Liver (tissue), 9 donors: ENCODE results near the gene TTC3. TPM values are rescaled to one million over a fixed set of nuclear protein-coding genes. Genes with fewer than 3 reads are reported as not detected.
"Not testable (repeated sequence)": the region's sequence is repeated elsewhere in the genome, so short reads cannot be mapped to it uniquely, and the experiment has no call there.

Source experiments
- DNase-seq: peaks from one replicate; pipeline ENCODE4 v3.0.0-alpha.2; 2017; ENCODE audit warnings: low spot score
- H3K27ac ChIP-seq, 2 donors: one replicate each; pipeline ENCODE4 v1.7.0; 2013; ENCODE audit warnings: inconsistent platforms in 2 of 2, low read length in 2 of 2, control low read depth in 1 of 2, low read depth in 1 of 2, mild to moderate bottlenecking in 1 of 2
- H3K27me3 ChIP-seq, 4 donors: one replicate each; pipeline versions ENCODE4 v1.6.1 to v1.7.0; 2013; ENCODE audit warnings: low read length in 3 of 4, inconsistent platforms in 1 of 4, mild to moderate bottlenecking in 1 of 4, moderate library complexity in 1 of 4; ENCODE audit not compliant: control insufficient read depth in 4 of 4, insufficient read depth in 4 of 4
- H3K36me3 ChIP-seq, 4 donors: one replicate each; pipeline versions ENCODE4 v1.6.1 to v1.7.0; 2013; ENCODE audit warnings: low read length in 3 of 4, mild to moderate bottlenecking in 3 of 4, low read depth in 1 of 4, moderate library complexity in 1 of 4; ENCODE audit not compliant: control insufficient read depth in 4 of 4, insufficient read depth in 3 of 4
- H3K4me1 ChIP-seq, 4 donors: one replicate each; pipeline versions ENCODE4 v1.6.1 to v1.7.0; 2013; ENCODE audit warnings: low read length in 3 of 4, mild to moderate bottlenecking in 3 of 4, moderate library complexity in 1 of 4; ENCODE audit not compliant: control insufficient read depth in 4 of 4, insufficient read depth in 4 of 4
- H3K4me3 ChIP-seq, 3 donors: one replicate each; pipeline versions ENCODE4 v1.6.1 to v1.7.0; 2013; ENCODE audit warnings: low read length in 3 of 3, control low read depth in 1 of 3, low read depth in 1 of 3, mild to moderate bottlenecking in 1 of 3
- H3K9ac ChIP-seq, 2 donors: one replicate each; pipeline ENCODE4 v1.7.0; 2013; ENCODE audit warnings: low read length in 2 of 2, mild to moderate bottlenecking in 2 of 2, moderate library complexity in 2 of 2, control low read depth in 1 of 2, low read depth in 1 of 2
- H3K9me3 ChIP-seq, 4 donors: one replicate each; pipeline versions ENCODE4 v1.6.1 to v1.7.0; 2013; ENCODE audit warnings: low read length in 3 of 4; ENCODE audit not compliant: control insufficient read depth in 4 of 4
- EGR1 ChIP-seq, 2 donors: IDR thresholded peaks; 2 replicates each; pipeline ENCODE4 v1.6.1; 2016 to 2018; ENCODE audit warnings: antibody characterized with exemption in 2 of 2, low read depth in 2 of 2
- FOXA2 ChIP-seq: IDR thresholded peaks from 2 replicates; pipeline ENCODE4 v1.6.1; 2016; ENCODE audit warnings: antibody characterized with exemption
- GABPA ChIP-seq, 2 donors: IDR thresholded peaks in 1 of 2; conservative IDR thresholded peaks in 1 of 2; 2 replicates each; pipeline ENCODE4 v1.6.1; 2016; ENCODE audit warnings: antibody characterized with exemption in 2 of 2, mild to moderate bottlenecking in 1 of 2, moderate library complexity in 1 of 2
- HNF4A ChIP-seq, 2 donors: conservative IDR thresholded peaks; 2 replicates each; pipeline ENCODE4 v1.6.1; 2016; ENCODE audit warnings: antibody characterized with exemption in 2 of 2, mild to moderate bottlenecking in 2 of 2
- HNF4G ChIP-seq: IDR thresholded peaks from 2 replicates; pipeline ENCODE4 v1.6.1; 2016; ENCODE audit warnings: antibody characterized with exemption
- JUND ChIP-seq, 2 donors: IDR thresholded peaks; 2 replicates each; pipeline ENCODE4 v1.6.1; 2016; ENCODE audit warnings: antibody characterized with exemption in 2 of 2
- RAD21 ChIP-seq, 2 donors: IDR thresholded peaks; 2 replicates each; pipeline ENCODE4 v1.6.1; 2016; ENCODE audit warnings: antibody characterized with exemption in 2 of 2, mild to moderate bottlenecking in 2 of 2
- RXRA ChIP-seq, 2 donors: IDR thresholded peaks; 2 replicates each; pipeline ENCODE4 v1.6.1; 2017 to 2018; ENCODE audit warnings: antibody characterized with exemption in 2 of 2, mild to moderate bottlenecking in 1 of 2
- SP1 ChIP-seq: IDR thresholded peaks from 2 replicates; pipeline ENCODE4 v1.6.1; 2018; ENCODE audit warnings: antibody characterized with exemption, mild to moderate bottlenecking
- TAF1 ChIP-seq: conservative IDR thresholded peaks from 2 replicates; pipeline ENCODE4 v1.6.1; 2016; ENCODE audit warnings: antibody characterized with exemption, mild to moderate bottlenecking
- WGBS: extraction: QIAGEN DNeasy Blood & Tissue Kit; methylation state at CpG from one replicate; pipeline ENCODE4 v1.1.7; 2013; 5-methylcytosine and 5-hydroxymethylcytosine counted together
- polyA plus RNA-seq, 2 donors: library from polyadenylated mRNA; stranded (reverse) in 1 of 2; unstranded in 1 of 2; fragments of 200-250 nt in 1 of 2; fragments of >200 nt in 1 of 2; fragmentation: Nextera tagmentation in 1 of 2; extraction: Ambion mirVana in 1 of 2; gene quantifications; one replicate each; pipeline versions ENCODE4 v1.2.1 to v1.2.3, GENCODE V29; 2013 to 2015
- total RNA-seq, 2 donors: library from RNA; depleted of rRNA; stranded (reverse); fragments of >200 nt; gene quantifications; one replicate each; pipeline ENCODE4 v1.2.3, GENCODE V29; 2014
- TF ChIP-seq, protein P1 (sequence below): IDR thresholded peaks from 2 replicates; pipeline ENCODE4 v1.6.1; 2016; ENCODE audit warnings: antibody characterized with exemption
- TF ChIP-seq, protein P2 (sequence below): IDR thresholded peaks from 2 replicates; pipeline ENCODE4 v1.6.1; 2016; ENCODE audit warnings: antibody characterized with exemption
- TF ChIP-seq, protein P3 (sequence below): IDR thresholded peaks from 2 replicates; pipeline ENCODE4 v1.6.1; 2016; ENCODE audit warnings: antibody characterized with exemption, mild to moderate bottlenecking
- TF ChIP-seq, protein P4 (sequence below): fragments of 150-350 bp; IDR thresholded peaks from 2 replicates; pipeline ENCODE4 v1.5.1; 2017; ENCODE audit warnings: improper control_type of control experiment, low read depth, low read length; ENCODE audit not compliant: missing input control
- donor health status: healthy.
- donor health status: healthy.
- donor health status: healthy.
- donor health status: healthy.
- donor health status: healthy.

The TTC3 gene
- total and polyA plus RNA-seq, 4 donors: 27.2 to 96.1 (median 57.2) TPM

DNA sequence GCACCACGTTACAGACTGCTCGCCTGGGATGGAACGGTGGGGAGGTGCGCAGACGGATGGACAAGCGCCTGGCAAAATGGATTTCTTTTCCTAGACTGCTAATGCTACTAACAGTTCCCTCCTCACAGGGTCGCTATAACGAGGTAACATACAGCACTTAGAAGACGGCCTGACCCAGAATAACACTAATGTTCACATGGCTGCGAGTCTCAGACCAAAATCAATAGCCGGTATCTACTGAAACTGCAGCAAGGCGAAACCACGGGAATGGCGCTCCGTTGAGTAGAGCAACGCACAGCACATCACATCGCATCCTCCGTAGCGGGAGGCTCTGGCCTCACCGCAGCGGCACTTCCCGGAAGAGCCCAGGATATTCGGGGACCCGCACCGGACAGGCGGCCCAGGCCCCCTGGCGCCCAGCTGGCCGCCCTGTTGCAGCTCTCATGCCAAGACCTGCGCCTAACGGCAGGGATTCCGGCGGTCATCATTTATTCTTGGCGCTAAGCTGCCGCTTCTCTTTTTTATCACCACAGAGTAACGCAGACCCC lies 147.5 kb downstream of the TTC3 start (continued):
- TF ChIP-seq JUND (IDR thresholded peaks at IDR 0.05) (no peak), HNF4A (conservative IDR thresholded peaks at IDR 0.05) (no peak), GABPA (IDR thresholded peaks at IDR 0.05 in 1 of 2, conservative IDR thresholded peaks at IDR 0.05 in 1 of 2) (no peak), HNF4G (no peak)

DNA sequence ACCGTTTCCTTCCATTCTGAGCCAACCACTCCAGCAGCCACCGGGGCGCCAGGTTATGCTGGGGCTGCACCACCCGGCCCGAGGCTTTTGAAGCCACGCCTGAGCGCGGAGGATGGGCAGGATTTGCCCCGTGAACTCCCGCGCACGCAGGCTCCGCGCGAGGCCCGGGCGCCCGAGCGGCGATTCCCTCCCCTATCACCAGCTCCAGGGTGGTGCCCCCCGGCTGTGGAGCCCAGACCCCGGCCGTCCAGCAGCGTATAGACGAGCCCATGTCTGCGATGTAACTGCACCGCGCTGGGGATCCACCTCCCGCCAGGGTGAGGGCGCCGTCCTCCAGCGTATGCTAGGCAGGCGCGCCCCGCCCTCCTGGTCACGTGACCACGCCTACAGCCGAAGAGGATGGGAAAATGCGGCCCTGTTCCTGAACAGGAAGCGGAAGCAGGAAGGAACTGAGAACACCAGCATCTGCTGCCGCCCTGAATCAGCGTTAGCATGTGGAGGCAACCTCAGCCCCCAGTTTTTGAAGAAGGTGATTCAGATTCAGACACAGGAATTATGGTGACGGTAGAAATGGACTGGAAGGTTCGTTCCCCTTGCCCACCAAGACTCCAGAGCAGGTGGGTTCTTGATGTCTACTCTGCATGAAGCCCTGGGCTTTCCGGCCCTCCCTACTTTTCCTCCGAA lies 148.1 kb downstream of the TTC3 start:
- H3K27me3 ChIP-seq: no peaks in the 10 kb centered on the region

DNA sequence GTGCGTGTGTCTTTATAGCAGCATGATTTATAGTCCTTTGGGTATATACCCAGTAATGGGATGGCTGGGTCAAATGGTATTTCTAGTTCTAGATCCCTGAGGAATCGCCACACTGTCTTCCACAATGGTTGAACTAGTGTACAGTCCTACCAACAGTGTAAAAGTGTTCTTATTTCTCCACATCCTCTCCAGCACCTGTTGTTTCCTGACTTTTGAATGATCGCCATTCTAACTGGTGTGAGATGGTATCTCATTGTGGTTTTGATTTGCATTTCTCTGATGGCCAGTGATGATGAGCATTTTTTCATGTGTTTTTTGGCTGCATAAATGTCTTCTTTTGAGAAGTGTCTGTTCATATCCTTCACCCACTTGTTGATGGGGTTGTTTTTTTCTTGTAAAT lies 149.2 kb downstream of the TTC3 start:
- H3K27me3 ChIP-seq, H3K9ac ChIP-seq, DNase-seq, H3K9me3 ChIP-seq, H3K4me3 ChIP-seq, H3K27ac ChIP-seq: not testable (repeated sequence)
- 93% methylated on average over 3 of the region's 3 CpGs for WGBS
- Histone ChIP-seq H3K4me1 (peaks cover 0 to 16% (median 3%) of the 10 kb centered on the region in 4 donors), H3K36me3 (peaks cover 4 to 31% (median 20%) of the 10 kb centered on the region in 4 donors)

More for the DNA sequence above, 148.1 kb downstream of the TTC3 start:
- WGBS: 8% methylated on average over 46 of the region's 46 CpGs
- TF ChIP-seq HNF4G (no peak), GABPA (IDR thresholded peaks at IDR 0.05 in 1 of 2, conservative IDR thresholded peaks at IDR 0.05 in 1 of 2) (peak; percentile 69 to 75), JUND (IDR thresholded peaks at IDR 0.05) (no peak), RAD21 (IDR thresholded peaks at IDR 0.05) (peak; percentile 59 to 81), RXRA (IDR thresholded peaks at IDR 0.05) (peak in 1 of 2 donors; percentile 63), SP1 (peak; percentile 58), HNF4A (conservative IDR thresholded peaks at IDR 0.05) (no peak), EGR1 (IDR thresholded peaks at IDR 0.05; ENCODE audit: low read depth in 2 of 2) (peak; percentile 80 to 86)
- TF ChIP-seq, protein P1, sequence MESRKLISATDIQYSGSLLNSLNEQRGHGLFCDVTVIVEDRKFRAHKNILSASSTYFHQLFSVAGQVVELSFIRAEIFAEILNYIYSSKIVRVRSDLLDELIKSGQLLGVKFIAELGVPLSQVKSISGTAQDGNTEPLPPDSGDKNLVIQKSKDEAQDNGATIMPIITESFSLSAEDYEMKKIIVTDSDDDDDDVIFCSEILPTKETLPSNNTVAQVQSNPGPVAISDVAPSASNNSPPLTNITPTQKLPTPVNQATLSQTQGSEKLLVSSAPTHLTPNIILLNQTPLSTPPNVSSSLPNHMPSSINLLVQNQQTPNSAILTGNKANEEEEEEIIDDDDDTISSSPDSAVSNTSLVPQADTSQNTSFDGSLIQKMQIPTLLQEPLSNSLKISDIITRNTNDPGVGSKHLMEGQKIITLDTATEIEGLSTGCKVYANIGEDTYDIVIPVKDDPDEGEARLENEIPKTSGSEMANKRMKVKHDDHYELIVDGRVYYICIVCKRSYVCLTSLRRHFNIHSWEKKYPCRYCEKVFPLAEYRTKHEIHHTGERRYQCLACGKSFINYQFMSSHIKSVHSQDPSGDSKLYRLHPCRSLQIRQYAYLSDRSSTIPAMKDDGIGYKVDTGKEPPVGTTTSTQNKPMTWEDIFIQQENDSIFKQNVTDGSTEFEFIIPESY: peak; percentile 12
- TF ChIP-seq, protein P2, sequence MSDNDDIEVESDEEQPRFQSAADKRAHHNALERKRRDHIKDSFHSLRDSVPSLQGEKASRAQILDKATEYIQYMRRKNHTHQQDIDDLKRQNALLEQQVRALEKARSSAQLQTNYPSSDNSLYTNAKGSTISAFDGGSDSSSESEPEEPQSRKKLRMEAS: peak; percentile 97
- peak overlapping the region; percentile 60 to 73 for H3K27ac ChIP-seq
- peaks cover 3 to 23% (median 14%) of the 10 kb centered on the region in 4 donors for H3K36me3 ChIP-seq
- peak overlapping the region; percentile 50 to 53 for H3K9ac ChIP-seq
- H3K4me1 ChIP-seq: peaks cover 0 to 16% (median 3%) of the 10 kb centered on the region in 4 donors
- peak; percentile 92 for DNase-seq
- H3K4me3 ChIP-seq: peak overlapping the region; percentile 64 to 83 (median 79)
- no peaks in the 10 kb centered on the region for H3K9me3 ChIP-seq

DNA sequence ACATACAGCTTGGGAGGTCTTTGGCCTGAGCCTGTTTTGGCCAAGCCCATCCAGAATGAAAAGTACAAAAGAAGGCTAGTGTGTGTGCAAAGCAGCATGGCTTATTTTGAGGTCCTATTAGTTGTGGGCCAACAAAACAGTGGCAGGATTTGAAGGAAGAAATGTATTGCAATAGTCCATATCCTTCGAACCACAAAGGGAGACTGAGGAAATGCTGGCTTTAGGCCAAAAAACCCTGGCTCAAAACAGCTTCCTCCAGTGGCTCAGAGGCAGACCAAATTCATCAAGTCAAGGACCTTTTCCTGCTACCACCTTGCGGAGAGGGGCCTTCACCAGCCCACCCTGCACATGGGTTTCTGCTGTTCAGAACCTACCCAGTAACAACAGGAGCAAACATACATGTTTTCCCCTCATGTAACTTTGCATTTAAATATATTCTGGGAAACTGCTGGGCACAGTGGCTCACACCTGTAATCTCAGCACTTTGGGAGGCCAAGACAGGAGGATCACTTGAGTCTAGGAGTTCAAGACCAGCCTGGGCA lies 150.8 kb downstream of the TTC3 start:
- 97% methylated on average over 2 of the region's 2 CpGs for WGBS
- H3K27me3 ChIP-seq: no peaks in the 10 kb centered on the region
- H3K36me3 ChIP-seq: peaks cover 9 to 38% (median 25%) of the 10 kb centered on the region in 4 donors
- H3K4me3 ChIP-seq: no peak overlapping the region
- no peak for DNase-seq
- H3K9ac ChIP-seq: no peak overlapping the region
- H3K9me3 ChIP-seq: no peaks in the 10 kb centered on the region
- H3K27ac ChIP-seq: no peak overlapping the region
- H3K4me1 ChIP-seq: peaks cover 0 to 16% (median 3%) of the 10 kb centered on the region in 4 donors
- TF ChIP-seq TAF1: no peak
- TF ChIP-seq RAD21 (IDR thresholded peaks at IDR 0.05): no peak
- TF ChIP-seq, protein P3, sequence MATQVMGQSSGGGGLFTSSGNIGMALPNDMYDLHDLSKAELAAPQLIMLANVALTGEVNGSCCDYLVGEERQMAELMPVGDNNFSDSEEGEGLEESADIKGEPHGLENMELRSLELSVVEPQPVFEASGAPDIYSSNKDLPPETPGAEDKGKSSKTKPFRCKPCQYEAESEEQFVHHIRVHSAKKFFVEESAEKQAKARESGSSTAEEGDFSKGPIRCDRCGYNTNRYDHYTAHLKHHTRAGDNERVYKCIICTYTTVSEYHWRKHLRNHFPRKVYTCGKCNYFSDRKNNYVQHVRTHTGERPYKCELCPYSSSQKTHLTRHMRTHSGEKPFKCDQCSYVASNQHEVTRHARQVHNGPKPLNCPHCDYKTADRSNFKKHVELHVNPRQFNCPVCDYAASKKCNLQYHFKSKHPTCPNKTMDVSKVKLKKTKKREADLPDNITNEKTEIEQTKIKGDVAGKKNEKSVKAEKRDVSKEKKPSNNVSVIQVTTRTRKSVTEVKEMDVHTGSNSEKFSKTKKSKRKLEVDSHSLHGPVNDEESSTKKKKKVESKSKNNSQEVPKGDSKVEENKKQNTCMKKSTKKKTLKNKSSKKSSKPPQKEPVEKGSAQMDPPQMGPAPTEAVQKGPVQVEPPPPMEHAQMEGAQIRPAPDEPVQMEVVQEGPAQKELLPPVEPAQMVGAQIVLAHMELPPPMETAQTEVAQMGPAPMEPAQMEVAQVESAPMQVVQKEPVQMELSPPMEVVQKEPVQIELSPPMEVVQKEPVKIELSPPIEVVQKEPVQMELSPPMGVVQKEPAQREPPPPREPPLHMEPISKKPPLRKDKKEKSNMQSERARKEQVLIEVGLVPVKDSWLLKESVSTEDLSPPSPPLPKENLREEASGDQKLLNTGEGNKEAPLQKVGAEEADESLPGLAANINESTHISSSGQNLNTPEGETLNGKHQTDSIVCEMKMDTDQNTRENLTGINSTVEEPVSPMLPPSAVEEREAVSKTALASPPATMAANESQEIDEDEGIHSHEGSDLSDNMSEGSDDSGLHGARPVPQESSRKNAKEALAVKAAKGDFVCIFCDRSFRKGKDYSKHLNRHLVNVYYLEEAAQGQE: no peak
- no peak for TF ChIP-seq JUND (IDR thresholded peaks at IDR 0.05)
- no peak for TF ChIP-seq GABPA (IDR thresholded peaks at IDR 0.05 in 1 of 2, conservative IDR thresholded peaks at IDR 0.05 in 1 of 2)
- TF ChIP-seq RXRA (IDR thresholded peaks at IDR 0.05): no peak
- TF ChIP-seq HNF4G: no peak
- no peak for TF ChIP-seq FOXA2
- TF ChIP-seq, protein P4, sequence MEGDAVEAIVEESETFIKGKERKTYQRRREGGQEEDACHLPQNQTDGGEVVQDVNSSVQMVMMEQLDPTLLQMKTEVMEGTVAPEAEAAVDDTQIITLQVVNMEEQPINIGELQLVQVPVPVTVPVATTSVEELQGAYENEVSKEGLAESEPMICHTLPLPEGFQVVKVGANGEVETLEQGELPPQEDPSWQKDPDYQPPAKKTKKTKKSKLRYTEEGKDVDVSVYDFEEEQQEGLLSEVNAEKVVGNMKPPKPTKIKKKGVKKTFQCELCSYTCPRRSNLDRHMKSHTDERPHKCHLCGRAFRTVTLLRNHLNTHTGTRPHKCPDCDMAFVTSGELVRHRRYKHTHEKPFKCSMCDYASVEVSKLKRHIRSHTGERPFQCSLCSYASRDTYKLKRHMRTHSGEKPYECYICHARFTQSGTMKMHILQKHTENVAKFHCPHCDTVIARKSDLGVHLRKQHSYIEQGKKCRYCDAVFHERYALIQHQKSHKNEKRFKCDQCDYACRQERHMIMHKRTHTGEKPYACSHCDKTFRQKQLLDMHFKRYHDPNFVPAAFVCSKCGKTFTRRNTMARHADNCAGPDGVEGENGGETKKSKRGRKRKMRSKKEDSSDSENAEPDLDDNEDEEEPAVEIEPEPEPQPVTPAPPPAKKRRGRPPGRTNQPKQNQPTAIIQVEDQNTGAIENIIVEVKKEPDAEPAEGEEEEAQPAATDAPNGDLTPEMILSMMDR: no peak
- TF ChIP-seq EGR1 (IDR thresholded peaks at IDR 0.05; ENCODE audit: low read depth in 2 of 2): no peak
